Activated CD4-positive, alpha-beta T cell treated with anti-CD3 and anti-CD28 coated beads, Interleukin-2, amount 50 U/mL, for 16 hours (primary cell): Measurements from ENCODE around the gene TRIM75.
"Not testable (repeated sequence)": the region's sequence is repeated elsewhere in the genome, so short reads cannot be mapped to it uniquely, and the experiment has no call there.

Source experiments
- DNase-seq: peaks from one replicate; pipeline ENCODE4 v3.0.0-alpha.2; 2020

Gene TRIM75

GRCh38 chr4:165079476-165079875 is 25.8 kb downstream of the TRIM75 start:
- no peak for DNase-seq

GRCh38 chr4:165084787-165085186 is 31.1 kb downstream of the TRIM75 start:
- not testable (repeated sequence) for DNase-seq

- DNase-seq: no peak
Measured at GRCh38 chr4:165085946-165086345, 32.3 kb downstream of the TRIM75 start.

- no peak for DNase-seq
Measured at GRCh38 chr4:165088366-165088765, 34.7 kb downstream of the TRIM75 start.

GRCh38 chr4:165092187-165092586 is 38.5 kb downstream of the TRIM75 start:
- DNase-seq: not testable (repeated sequence)

- no peak for DNase-seq
Measured at GRCh38 chr4:165094873-165095272, 41.2 kb downstream of the TRIM75 start.

GRCh38 chr4:165095291-165095690 is 41.6 kb downstream of the TRIM75 start:
- DNase-seq: no peak

GRCh38 chr4:165096776-165097175 is 43.1 kb downstream of the TRIM75 start:
- DNase-seq: peak; percentile 6

GRCh38 chr4:165101641-165102040 is 48.0 kb downstream of the TRIM75 start:
- no peak for DNase-seq

- no peak for DNase-seq
Measured at GRCh38 chr4:165106518-165106917, 52.9 kb downstream of the TRIM75 start.
